Activated effector memory CD4-positive, alpha-beta T cell treated with anti-CD3 and anti-CD28 coated beads, Interleukin-2, amount 50 U/mL, for 16 hours (primary cell): ENCODE data around the gene B4GALT3.
"Not testable (repeated sequence)": the region's sequence is repeated elsewhere in the genome, so short reads cannot be mapped to it uniquely, and the experiment has no call there.

Experiments used
- DNase-seq: peaks from one replicate; pipeline ENCODE4 v3.0.0-alpha.2; 2020

Gene B4GALT3

DNA sequence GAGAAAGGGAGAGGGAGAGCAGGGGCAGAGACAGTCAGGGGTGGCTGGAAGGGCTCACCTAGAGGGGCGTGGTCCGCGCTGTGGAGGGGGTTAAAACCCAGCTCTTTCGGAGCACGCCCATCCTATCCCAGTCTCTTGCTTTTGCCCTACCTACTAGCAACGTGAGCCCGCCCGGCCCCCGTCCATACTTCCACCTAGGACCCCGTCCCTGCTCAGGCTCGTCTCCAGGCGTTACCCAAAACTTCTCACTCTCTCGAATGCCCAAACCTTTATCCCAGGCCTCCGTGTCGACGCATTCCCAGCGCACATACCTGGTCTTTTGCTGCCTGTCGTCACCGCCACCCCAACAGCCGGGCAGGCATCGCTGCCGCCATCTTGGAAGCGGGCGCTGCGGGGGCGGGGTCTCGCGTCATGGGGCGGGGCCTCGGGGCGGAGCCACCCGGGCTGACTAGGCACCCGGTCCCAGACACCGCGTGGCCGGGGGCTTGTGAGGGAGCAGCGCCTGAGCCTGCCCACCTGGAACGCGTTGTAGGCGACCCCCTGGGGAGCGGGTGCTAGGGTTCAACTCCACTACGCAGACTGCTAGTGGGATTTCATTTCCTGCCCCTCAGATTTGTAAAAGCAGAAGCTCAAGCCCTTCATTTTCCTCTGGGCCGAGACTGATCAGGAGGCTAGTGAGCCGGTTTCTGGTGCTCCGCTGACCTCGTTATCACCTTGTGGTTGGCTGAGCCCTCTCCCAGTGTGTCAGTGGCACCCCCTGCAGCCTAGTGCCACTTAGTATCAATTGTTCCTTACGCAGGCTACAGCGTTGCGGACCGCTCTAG, at the start of gene B4GALT3:
Gene B4GALT3 (minus strand): TSS at position 396 of the 824 bp plus-strand sequence. CDS start 1,447 bp downstream, outside the sequence.
- peak; percentile 97 for DNase-seq

DNA sequence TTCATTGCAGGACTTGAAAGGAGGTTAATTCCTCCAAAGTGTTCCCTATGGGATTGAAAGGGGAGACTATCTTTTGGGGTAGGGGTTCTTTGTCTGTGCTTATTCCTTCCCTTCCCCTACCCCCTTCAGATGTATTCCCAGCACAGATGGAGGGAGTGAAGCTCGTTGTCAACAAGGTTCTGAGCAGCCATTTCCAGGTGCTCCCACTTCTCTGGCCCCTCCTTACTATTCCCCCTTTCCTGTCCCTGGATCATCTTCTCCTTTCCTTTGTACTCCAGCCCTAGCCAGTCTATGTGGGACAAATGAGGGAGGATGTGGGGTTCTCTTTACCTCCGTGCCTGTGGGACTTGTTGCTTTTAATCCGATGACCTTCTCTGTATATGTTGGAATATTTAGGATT, 49.5 kb upstream of the B4GALT3 start:
- DNase-seq = no peak

DNA sequence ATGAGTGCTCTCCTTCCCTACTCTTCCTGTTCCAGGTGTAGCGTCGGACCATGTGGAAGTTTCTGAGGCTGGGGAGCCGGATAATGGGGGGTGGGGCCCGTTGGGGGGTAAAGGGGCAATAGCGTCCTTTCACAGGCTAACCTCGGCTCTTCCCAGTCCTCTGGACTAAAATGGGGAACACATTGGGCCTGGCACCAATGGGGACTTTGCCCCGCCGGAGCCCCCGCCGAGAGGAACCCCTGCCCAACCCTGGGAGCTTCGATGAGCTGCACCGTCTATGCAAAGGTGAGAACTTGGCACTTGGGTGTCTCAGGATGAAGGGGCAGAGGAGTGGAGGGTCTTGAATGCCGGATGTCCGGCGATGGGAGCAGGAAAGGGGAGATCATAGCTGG, 49.0 kb upstream of the B4GALT3 start:
- DNase-seq = peak; percentile 67

DNA sequence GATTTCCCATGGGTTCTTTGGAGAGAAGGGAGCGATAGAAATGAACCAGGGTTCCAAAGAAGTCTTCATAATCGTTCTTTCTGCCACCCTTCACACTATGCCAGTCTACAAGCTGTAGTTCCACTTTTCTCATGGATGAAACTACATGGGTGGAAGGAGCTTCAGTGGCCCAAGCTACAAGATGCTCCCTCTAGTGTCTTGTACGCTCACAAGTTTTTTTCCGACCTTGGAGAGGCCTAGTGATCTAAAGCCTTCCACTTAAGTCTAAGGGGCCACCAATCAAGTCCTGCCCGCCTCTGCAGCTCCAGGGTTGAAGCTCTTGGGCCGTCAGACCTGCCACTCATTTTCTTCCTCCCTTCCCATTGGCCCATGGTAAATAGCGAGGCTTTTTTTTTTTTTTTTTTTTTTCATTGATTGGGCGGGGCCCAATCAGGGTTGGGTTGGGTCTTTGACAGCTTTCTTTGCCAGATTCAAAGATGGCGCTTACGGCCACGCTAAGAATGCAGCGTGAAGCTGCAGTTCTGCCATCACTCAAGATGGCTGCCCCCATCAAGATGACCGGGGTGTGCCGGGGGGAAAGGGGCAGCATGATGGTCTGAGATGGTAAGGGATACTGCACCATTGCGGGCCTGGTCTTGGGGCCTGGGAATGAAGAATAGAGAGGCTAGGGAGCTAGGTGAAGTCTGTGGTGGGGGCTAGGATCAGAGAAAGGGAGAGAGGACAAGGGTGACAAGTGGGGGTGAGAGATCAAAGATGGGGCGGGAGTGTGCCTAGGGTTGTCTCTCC, 48.4 kb upstream of the B4GALT3 start, which contains the start of gene TOMM40L:
Gene TOMM40L (plus strand): TSS at position 527 of the 786 bp plus-strand sequence. CDS start 430 bp downstream, outside the sequence.
- DNase-seq = peak; percentile 94

DNA sequence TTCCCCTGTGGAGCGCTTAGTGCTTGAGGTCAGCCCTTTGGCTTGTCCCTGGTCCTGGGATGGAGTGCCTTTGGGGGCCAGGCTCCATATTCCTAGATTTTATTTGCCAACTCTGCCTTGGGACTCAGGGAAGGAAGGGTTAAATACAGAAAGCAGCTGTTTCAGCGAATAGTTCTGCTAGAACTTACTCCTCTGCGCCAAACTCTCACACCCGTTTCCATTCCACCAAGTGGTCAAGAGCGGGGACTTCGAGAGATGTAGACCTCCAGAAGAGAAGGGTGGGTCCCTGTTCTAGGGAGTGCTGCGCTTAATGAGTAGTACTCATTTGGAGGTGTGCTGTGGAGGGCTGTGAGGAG, 47.8 kb upstream of the B4GALT3 start:
- no peak for DNase-seq

DNA sequence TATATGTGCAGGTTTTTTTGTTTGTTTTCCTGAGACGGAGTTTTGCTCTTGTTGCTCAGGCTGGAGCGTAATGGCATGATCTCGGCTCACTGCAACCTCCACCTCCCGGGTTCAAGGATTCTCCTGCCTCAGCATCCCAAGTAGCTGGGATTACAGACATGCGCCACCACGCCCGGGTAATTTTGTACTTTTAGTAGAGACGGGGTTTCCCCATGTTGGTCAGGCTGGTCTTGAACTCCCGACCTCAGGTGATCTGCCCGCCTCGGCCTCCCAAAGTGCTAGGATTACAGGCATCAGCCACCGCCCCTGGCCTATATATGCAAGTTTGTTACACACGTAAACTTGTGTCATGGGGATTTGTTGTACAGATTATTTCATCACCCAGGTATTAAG, 47.4 kb upstream of the B4GALT3 start:
- DNase-seq = not testable (repeated sequence)

DNA sequence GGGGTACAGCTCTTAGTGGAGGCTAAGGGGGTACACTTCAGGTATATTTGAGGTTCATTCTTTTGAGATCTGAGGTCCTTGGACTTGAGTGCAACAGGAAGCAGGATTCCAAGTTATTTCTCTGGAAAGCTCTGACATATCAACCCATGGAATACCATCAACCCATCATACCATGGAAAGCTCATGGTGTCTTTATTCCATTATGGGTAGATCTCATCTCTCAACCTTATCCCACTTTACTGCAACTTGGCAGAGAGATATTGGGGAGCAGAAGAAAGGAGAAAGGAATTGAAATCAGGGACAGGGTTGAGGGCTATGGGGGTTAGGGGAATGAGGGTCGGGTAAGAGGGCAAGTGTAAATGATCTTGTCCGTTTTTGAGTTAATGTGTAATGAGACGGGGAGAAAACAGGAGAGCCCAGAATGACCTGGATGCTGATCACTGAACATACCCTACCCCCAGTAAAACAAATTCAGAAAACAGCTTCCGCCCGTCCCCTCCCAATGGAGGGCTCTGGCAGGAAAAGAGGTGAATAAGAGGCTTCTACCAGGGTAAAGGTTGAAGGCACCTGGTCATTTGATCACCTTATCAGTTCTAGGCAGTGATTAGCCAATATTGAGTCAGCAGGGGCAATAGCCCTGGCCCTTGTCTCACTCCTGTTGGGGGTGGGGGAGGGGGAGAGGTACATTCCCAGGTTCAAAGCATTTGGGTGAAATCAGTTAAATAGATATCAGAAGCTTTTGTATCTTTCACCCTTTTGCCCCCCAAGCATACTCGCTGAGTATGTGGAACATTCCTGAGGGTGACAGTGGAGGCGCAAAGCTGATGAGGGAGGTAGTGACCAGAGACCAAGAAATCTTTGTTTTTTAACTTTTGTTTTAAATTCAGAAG, 46.7 kb upstream of the B4GALT3 start:
- DNase-seq = no peak

DNA sequence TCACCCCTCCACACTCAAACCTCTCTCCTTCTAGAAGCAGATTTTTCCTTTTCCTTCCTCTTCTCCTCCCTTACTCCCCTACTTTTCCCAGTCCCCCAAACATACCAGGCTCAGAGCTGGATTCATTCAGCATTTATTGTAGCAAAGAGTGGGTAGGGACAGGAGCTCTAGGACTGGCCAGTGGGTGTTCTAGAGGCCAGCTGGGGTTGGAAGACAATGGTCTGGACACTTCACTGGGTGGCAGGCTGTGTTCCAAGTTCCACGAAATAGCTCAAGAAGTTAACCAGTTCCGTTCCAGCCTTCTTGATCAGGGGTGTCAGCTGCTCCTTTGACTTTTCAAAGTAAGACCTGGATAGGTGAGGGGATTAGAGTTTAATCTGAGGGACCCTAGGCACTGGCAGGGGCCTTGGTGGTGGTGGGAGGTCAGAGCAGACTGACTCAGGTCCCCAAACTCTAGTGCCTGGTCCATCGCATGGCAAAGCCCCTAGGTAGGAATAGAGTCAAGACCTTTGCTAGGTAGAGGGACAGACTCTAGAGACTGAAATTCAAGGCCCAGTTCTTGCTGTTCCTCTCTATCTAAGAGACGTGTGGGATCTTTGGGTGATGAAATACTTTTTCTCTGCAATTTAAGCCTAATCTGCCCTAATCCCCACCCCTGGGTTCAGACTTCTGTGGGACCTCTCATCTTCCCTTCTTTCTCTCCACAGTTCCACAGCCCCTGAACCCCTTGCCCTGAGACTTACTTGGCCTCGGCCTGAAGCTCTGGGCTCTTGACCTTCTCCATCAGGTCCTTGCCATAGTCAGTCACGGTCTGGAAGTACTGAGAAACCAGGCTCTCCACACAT, 45.1 kb upstream of the B4GALT3 start:
- no peak for DNase-seq

DNA sequence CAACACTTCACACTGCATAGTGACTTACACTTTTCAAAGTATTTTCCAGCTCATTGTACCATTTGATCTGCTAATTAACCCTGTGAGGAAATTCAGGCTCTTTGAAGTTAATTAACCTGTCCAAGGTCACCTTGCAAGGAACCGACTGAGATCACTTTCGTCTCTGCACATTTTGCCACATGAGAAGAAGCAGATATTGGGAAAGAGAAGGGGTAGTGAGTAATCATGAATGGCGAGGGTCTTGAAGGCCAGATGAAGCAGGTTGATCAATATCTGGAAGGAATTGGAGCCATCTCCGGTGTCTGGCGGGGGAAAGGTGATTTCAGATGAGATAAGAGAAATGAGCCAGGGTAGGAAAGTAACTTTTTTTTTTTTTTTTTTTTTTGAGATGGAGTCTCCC, 42.7 kb upstream of the B4GALT3 start:
- DNase-seq = no peak

DNA sequence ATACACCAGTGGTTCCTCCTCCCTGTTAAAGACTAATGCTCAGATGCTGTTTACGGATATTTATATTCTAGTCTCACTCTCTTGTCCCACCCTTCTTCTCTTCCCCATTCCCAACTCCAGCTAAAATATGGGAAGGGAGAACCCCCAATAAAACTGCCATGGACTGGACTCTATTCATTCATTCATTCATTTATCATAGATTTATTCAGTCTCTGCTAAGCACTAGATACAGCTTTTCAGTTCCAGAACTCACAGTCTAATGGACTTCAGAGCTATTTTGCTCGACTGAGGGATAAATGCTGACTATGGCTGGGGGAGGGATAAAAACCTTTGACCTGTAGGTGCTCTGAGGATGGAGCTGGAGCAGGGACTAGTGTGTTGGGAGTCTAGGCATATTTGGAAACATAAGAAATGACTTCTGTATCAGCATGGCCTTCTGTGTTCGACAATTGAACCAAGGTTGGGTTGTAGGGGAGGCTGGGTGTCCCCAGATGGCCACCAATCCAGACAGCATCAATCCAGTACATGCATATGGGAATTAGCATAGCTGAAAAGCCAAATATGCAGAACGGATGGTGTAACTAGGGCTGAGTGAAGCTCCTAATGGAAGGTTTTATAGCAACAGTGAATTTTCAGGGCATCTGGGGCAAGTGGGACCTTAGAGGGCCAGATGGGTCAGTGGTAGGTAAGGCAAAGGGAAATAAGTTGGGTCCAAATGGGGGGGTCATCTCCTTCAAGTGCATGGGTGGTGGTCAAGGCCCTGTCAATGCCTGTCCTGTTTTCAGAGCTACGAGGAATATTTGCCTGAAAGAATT, 42.0 kb upstream of the B4GALT3 start:
- no peak for DNase-seq

DNA sequence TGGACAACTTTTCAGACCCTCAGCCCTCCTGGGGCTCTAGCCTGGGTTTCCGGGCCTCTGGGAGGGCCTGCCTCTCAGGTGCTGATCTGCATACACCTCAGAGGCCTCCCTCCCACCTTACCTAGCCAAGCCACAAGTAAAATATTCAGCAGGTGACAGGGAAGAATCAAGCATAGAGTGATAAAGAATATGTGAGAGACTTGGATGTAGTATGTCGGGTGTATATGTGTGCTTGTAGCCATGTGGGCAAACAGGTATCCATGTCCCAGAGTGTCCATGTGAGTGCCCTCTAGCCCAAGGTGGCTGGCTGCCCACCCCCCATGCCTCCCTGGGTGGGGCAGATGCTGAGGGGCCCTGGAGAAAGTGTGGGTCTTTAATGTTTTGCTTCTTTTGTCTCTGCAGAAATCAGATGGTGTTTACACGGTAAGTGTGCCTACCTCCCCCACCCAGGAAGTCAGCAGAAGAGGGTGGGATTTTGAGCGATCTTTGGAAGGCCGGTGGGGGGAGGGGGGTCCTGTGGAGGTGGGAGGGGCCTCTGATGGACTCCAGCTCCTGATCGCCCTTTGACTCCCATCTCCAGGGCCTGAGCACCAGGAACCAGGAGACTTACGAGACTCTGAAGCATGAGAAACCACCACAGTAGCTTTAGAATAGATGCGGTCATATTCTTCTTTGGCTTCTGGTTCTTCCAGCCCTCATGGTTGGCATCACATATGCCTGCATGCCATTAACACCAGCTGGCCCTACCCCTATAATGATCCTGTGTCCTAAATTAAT, 41.2 kb upstream of the B4GALT3 start:
- no peak for DNase-seq

DNA sequence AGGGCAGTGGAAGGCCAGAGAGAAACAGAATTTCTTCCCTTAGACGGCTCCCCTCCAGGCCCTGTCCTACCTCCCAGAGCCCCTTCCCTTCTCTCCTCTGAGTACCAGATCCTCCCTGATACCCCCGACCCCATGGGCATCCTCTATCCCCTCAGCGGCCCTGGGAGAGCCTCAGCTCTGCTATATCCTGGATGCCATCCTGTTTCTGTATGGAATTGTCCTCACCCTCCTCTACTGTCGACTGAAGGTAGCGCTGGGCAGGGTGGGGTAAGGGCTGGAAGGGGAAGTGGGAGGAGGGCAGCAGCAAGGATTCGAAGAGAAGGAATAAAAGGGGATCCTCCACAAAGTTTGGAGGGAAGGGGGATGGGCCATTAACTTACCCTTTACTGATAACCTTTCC, 40.5 kb upstream of the B4GALT3 start:
- DNase-seq = no peak

DNA sequence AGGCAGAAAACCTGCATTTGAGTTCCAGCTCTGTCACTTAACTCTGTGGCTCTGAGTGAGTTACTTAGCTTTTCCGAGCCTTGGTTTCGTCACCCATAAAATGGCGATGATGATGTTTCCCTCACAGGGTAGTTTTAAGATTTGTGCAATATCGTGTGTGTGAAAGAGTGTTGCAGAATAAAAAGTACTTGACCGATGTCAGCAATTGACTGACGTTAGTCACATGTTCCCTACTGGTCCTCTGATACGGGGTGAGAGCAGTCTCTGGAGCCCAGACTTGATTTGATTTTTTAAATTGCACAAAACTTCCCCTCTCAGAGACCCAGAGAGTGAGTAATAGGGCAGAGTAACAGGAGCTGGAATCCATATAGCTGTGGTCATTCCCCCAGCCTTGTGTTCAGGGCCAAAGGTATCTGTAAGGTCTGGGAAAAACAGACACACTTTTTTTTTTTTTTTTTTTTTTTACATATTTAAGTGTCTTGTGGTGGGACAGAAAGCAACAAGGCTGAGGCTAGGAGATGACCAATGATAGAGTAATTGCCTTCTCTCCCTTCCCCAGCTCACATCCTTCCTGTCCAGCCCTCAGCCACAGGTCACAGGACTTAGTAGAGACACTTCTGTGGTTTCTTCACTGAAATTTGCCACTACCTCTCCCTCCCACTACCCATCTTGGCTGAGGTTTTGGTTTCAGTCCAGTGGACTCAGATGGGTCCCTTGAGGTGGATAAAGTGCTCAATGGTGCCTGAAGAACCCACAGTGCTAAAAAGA, 39.8 kb upstream of the B4GALT3 start:
- no peak for DNase-seq

DNA sequence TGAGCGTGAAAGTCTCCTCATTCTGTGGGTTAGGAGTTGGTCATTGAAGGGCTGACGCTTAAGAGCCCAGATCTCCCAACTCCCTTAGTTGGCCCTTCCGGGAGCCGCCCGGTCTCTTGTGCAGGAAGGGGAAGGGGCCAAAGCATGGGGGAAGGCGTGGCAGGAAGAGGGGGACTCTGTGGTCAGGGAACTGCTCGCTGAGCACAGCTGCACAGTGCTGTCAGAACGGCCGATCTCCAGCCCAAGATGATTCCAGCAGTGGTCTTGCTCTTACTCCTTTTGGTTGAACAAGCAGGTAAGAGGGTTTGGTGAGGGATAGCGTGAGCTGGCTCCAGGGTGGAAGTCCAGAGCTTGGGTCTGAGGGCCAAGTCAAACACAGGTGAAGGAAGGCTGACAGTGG, 37.8 kb upstream of the B4GALT3 start, which contains the start of gene FCER1G:
Gene FCER1G (plus strand): TSS at position 220 of the 400 bp plus-strand sequence. CDS start 27 bp downstream, at position 247.
- no peak for DNase-seq

DNA sequence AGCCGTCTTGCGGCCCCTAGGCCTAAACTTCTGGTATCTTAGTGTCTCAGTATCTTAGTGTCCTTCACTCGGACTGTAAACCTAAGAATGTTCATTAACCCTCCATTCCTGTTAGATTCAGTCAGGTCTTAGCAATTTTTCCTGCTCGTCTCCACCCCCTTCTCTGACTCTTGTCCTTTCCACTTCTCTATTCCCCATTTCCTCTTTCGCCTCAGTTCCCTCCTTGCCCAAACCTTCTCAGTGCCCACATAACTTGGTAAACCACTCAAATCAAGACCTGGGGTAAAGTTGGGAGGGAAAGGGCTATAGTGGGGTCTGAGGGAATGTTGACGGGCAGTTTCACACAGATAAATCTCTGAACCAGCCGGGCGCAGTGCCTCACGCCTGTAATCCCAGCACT, 37.1 kb upstream of the B4GALT3 start:
- no peak for DNase-seq

DNA sequence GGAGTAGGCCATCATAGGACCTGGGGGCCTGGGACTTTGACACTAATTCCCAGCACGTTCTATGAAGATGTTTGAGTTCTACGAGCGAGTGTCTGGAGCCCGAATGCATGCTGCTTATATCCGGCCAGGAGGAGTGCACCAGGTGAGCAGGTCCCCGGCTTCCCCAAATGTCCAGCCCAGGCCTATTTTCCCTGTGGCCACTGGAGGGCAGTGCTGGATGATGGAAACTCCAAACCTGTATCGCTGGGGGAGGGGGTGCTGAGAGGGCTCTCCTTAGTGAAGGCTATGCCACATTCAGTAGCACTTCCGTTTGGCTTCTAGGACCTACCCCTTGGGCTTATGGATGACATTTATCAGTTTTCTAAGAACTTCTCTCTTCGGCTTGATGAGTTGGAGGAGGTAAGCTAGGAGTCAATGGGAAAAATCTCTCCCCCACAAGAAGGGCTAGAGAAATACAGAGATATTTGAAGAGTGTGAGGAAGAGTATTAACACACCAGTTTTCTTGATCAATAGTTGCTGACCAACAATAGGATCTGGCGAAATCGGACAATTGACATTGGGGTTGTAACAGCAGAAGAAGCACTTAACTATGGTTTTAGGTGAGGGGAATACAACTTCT, 32.6 kb upstream of the B4GALT3 start:
- peak; percentile 88 for DNase-seq

DNA sequence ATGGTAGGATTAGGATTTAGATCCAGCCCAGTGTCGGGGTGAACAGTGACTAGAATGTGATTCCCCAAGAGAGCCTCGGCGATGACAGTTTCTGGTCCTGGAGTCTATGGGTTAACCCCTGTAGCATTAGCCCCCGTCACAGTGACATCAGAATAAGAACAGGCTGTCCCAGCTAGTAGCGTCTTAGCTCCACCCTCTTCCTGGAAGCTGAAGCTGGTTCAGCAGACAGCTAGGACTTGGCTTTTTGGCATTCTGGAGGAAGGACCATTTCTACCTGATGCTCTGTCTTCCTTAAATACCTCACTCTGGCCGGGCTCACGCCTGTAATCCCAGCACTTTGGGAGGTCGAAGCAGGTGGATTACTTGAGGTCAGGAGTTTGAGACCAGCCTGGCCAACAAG, 29.9 kb upstream of the B4GALT3 start:
- no peak for DNase-seq

DNA sequence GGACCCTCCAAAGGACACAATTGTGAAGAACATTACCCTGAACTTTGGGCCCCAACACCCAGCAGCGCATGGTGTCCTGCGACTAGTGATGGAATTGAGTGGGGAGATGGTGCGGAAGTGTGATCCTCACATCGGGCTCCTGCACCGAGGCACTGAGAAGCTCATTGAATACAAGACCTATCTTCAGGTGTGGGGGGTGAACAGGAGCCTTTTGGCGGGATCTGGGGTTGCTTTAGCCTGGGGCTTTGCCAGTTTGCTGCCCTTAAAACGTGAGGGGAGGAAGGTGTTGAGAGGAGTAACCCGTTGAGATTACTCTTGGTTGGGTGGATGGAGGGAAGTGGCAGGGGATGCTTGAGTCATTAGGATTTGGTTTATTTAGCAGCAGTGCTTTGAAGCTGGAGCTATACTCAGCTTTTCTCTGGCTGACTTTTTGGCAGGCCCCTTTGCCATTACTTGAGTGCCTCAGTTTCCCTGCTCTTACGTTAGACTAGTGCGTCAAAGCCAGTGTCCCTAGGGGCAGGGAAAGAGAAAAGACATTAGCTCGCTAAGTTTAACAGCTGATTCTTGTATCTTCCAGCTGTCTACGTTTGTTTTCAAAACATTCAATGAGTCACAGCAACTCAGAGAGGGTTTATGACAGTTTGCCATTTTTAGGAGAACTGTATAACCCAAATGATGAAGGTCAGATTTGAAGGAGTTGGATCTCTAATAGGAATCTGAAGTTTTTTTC, 29.3 kb upstream of the B4GALT3 start:
- no peak for DNase-seq
